Gastrocnemius medialis (tissue), 4 donors: ENCODE results near the gene EIF1AX.

Experiments
- POLR2A ChIP-seq, 2 donors: fragments of 450-650 bp; IDR thresholded peaks; one replicate each; pipeline ENCODE4 v1.6.1; 2017; ENCODE audit warnings: antibody characterized with exemption in 2 of 2, mild to moderate bottlenecking in 2 of 2, moderate library complexity in 2 of 2
- TF ChIP-seq, protein P1 (sequence below), 5 experiments: fragments of 450-650 bp in 3 of 5; fragments of 200-600 bp in 2 of 5; sonication (generic) in 2 of 5; IDR thresholded peaks in 4 of 5; conservative IDR thresholded peaks in 1 of 5; 1 replicate in 4 of 5; 2 replicates in 1 of 5; pipeline ENCODE4 v1.5.1; 2016 to 2019; ENCODE audit warnings: antibody characterized with exemption in 5 of 5, mild to moderate bottlenecking in 3 of 5, moderate library complexity in 3 of 5

DNA sequence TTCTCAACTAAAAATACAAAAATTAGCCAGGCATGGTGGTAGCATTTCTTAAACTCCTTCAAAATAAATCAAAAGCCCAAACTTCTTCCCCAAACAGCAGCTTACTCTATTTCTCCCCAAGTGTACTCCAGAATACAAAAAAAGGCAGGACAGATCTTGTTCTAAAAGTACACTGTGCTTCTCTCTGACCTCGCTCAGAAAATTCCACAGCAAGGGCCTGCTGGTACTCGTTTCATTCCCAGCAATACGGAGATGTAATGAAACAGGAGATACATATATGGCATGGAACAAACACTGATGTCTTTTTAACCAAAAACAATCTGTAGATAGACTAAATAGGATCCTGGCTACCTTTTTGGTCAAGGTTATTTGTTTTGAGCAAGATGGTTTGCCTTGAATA lies 50.1 kb downstream of the EIF1AX start:
- TF ChIP-seq, protein P1, sequence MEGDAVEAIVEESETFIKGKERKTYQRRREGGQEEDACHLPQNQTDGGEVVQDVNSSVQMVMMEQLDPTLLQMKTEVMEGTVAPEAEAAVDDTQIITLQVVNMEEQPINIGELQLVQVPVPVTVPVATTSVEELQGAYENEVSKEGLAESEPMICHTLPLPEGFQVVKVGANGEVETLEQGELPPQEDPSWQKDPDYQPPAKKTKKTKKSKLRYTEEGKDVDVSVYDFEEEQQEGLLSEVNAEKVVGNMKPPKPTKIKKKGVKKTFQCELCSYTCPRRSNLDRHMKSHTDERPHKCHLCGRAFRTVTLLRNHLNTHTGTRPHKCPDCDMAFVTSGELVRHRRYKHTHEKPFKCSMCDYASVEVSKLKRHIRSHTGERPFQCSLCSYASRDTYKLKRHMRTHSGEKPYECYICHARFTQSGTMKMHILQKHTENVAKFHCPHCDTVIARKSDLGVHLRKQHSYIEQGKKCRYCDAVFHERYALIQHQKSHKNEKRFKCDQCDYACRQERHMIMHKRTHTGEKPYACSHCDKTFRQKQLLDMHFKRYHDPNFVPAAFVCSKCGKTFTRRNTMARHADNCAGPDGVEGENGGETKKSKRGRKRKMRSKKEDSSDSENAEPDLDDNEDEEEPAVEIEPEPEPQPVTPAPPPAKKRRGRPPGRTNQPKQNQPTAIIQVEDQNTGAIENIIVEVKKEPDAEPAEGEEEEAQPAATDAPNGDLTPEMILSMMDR (IDR thresholded peaks at IDR 0.05 in 4 of 5, conservative IDR thresholded peaks at IDR 0.05 in 1 of 5), result no peak
- no peak for TF ChIP-seq POLR2A (IDR thresholded peaks at IDR 0.05)
